ENCODE measurements around the gene SORCS2.

GRCh38 chr4:7516773-7517144 is 324.4 kb downstream of the SORCS2 start:
- TF ChIP-seq EP300 (IDR thresholded peaks at IDR 0.05; ENCODE audit: borderline replicate concordance) (no peak), CEBPB (IDR thresholded peaks at IDR 0.05) (no peak)

Measured in Ishikawa (cell line).